Endothelial cell of umbilical vein (primary cell): ENCODE measurements around the gene SBF1. TPM values are rescaled to one million over a fixed set of nuclear protein-coding genes. Genes with fewer than 3 reads are reported as not detected.

Source experiments
- BruUV-seq: library from RNA; stranded (reverse); fragments of 400-500 nt; replicated peaks from 2 replicates; lab custom pipeline; 2021; lab: Mats Ljungman, UMichigan
- CTCF ChIA-PET: fragments of 300-600, 350-600 bp; sonication (Branson Sonifier 250); formaldehyde crosslinking; loops from one replicate; lab custom pipeline; 2021; ENCODE audit warnings: antibody characterized with exemption, inconsistent platforms; lab: Charles Lee
- POLR2A ChIA-PET: fragments of 300-600, 350-600 bp; sonication (Branson Sonifier 250); formaldehyde crosslinking; loops from one replicate; lab custom pipeline; 2021; ENCODE audit warnings: antibody characterized with exemption, inconsistent platforms; lab: Charles Lee
- DNase-seq: peaks from one replicate; pipeline ENCODE4 v3.0.0-alpha.2; 2011; ENCODE audit warnings: low read depth, low spot score
- FAIRE-seq: peaks from 2 replicates; lab custom pipeline; 2011; peaks lifted over from hg19 to GRCh38; lab: Jason Lieb, UNC
- H2AFZ ChIP-seq: 2 replicates; pipeline ENCODE4 v1.6.0; 2012; ENCODE audit warnings: low read depth, low read length, control low read depth, inconsistent platforms
- H3K27ac ChIP-seq: 2 replicates; pipeline ENCODE4 v1.5.1; 2011; ENCODE audit warnings: low read depth, mild to moderate bottlenecking, control low read depth, low read length, moderate library complexity; ENCODE audit not compliant: insufficient read depth
- H3K27me3 ChIP-seq, 2 experiments: 2 replicates each; pipeline versions ENCODE4 v1.6.0 to v1.6.1; 2011; ENCODE audit warnings: low read length in 2 of 2, mixed read lengths in 1 of 2; ENCODE audit not compliant: control insufficient read depth in 2 of 2, insufficient read depth in 2 of 2
- H3K36me3 ChIP-seq, 2 experiments: 2 replicates in 1 of 2; 3 replicates in 1 of 2; pipeline ENCODE4 v1.5.1; 2011; ENCODE audit warnings: low read length in 2 of 2, mild to moderate bottlenecking in 1 of 2, moderate library complexity in 1 of 2; ENCODE audit not compliant: control insufficient read depth in 2 of 2, insufficient read depth in 2 of 2; ENCODE audit errors: extremely low read depth in 1 of 2
- H3K4me1 ChIP-seq: 3 replicates; pipeline ENCODE4 v1.5.1; 2011; ENCODE audit warnings: mild to moderate bottlenecking, low read length; ENCODE audit not compliant: control insufficient read depth, insufficient read depth; ENCODE audit errors: extremely low read depth
- H3K4me2 ChIP-seq: 2 replicates; pipeline ENCODE4 v1.6.1; 2011; ENCODE audit warnings: low read length, control low read depth, mixed read lengths; ENCODE audit not compliant: insufficient read depth
- H3K4me3 ChIP-seq, 3 experiments: fragments of 200-600 bp in 1 of 3; sonication (generic), shearing (Covaris generic) in 1 of 3; replicated peaks in 1 of 3; 2 replicates each; pipeline ENCODE4 v1.5.1; 2011 to 2016; ENCODE audit warnings: control low read depth in 3 of 3, low read length in 3 of 3, mild to moderate bottlenecking in 2 of 3, inconsistent platforms in 1 of 3, low read depth in 1 of 3, moderate library complexity in 1 of 3; ENCODE audit not compliant: insufficient read depth in 1 of 3
- H3K79me2 ChIP-seq: 2 replicates; pipeline ENCODE4 v1.6.0; 2012; ENCODE audit warnings: low read length, inconsistent platforms; ENCODE audit not compliant: control insufficient read depth, insufficient read depth
- H3K9ac ChIP-seq: replicated peaks from 2 replicates; pipeline ENCODE3; 2011; ENCODE audit warnings: low read length, control low read depth; ENCODE audit not compliant: insufficient read depth; ENCODE audit errors: extremely low read depth
- H3K9me1 ChIP-seq: replicated peaks from 3 replicates; pipeline ENCODE4 v1.6.0; 2011; ENCODE audit warnings: mild to moderate bottlenecking, low read length; ENCODE audit not compliant: control insufficient read depth, insufficient read depth; ENCODE audit errors: extremely low read depth
- H3K9me3 ChIP-seq: replicated peaks from 2 replicates; pipeline ENCODE4 v1.5.1; 2012; ENCODE audit warnings: low read length, inconsistent platforms; ENCODE audit not compliant: control insufficient read depth, insufficient read depth
- H4K20me1 ChIP-seq: replicated peaks from 2 replicates; pipeline ENCODE3; 2011; ENCODE audit warnings: mild to moderate bottlenecking, low read length; ENCODE audit not compliant: control insufficient read depth, insufficient read depth; ENCODE audit errors: extremely low read depth
- CTCF ChIP-seq, 2 donors: IDR thresholded peaks; 1 replicate in 1 of 2; 2 replicates in 1 of 2; pipeline ENCODE4 v1.5.1; 2011; ENCODE audit warnings: low read length in 2 of 2, mild to moderate bottlenecking in 2 of 2, moderate library complexity in 2 of 2, control low read depth in 1 of 2, inconsistent platforms in 1 of 2, low read depth in 1 of 2; ENCODE audit not compliant: insufficient read depth in 1 of 2; ENCODE audit errors: extremely low read depth in 1 of 2
- EZH2 ChIP-seq: IDR thresholded peaks from 2 replicates; pipeline ENCODE4 v1.6.1; 2012; ENCODE audit warnings: borderline replicate concordance, low read depth, mild to moderate bottlenecking, moderate library complexity, low read length, inconsistent platforms; ENCODE audit not compliant: severe bottlenecking
- FOS ChIP-seq: IDR thresholded peaks from 2 replicates; pipeline ENCODE4 v1.6.1; 2011; ENCODE audit warnings: mild to moderate bottlenecking, low read length, moderate library complexity, borderline replicate concordance; ENCODE audit not compliant: insufficient read depth
- GATA2 ChIP-seq: IDR thresholded peaks from 2 replicates; pipeline ENCODE4 v1.7.0; 2011; ENCODE audit warnings: low read depth, mild to moderate bottlenecking, moderate library complexity, mixed read lengths, low read length; ENCODE audit not compliant: insufficient read length, insufficient read depth
- JUN ChIP-seq: IDR thresholded peaks from 2 replicates; pipeline ENCODE4 v1.6.1; 2011; ENCODE audit warnings: borderline replicate concordance, low read depth; ENCODE audit not compliant: insufficient read length, insufficient read depth
- MAX ChIP-seq: IDR thresholded peaks from 2 replicates; pipeline ENCODE4 v1.6.1; 2011; ENCODE audit not compliant: insufficient read depth, insufficient read length
- MYC ChIP-seq: IDR thresholded peaks from one replicate; pipeline ENCODE4 v1.6.1; 2011; ENCODE audit warnings: mild to moderate bottlenecking, low read depth, low read length
- POLR2A ChIP-seq: IDR thresholded peaks from 2 replicates; pipeline ENCODE4 v1.6.1; 2012; ENCODE audit warnings: low read depth, mild to moderate bottlenecking, control low read depth, low read length
- POLR2AphosphoS5 ChIP-seq: IDR thresholded peaks from 2 replicates; pipeline ENCODE4 v1.6.1; 2012; ENCODE audit warnings: low read depth, mild to moderate bottlenecking, control low read depth, low read length, moderate library complexity; ENCODE audit not compliant: insufficient read depth
- dilution Hi-C: fragments of 300-500 bp; cut with MboI; formaldehyde crosslinking; loops from one replicate; pipeline ENCODE4 v1.15.0; 2019; ENCODE audit warnings: low sequenced_read_pairs; ENCODE audit not compliant: extremely low pct_ligation_motif_present
- intact Hi-C: fragments of 100-400 bp; cut with micrococcal nuclease; formaldehyde crosslinking; loops from one replicate; pipeline ENCODE4 v1.10.0; 2022
- polyA plus RNA-seq, 4 experiments: library from polyadenylated mRNA; depleted of rRNA in 3 of 4; stranded (reverse) in 3 of 4; unstranded in 1 of 4; fragments of >200 nt; gene quantifications; 2 replicates each; pipeline versions ENCODE4 v1.2.1 to v1.2.3, GENCODE V29; 2011 to 2012; ENCODE audit warnings: missing spikeins in 1 of 4
- total RNA-seq: library from RNA; stranded (reverse); gene quantifications from 2 replicates; pipeline ENCODE4 v1.2.3, GENCODE V29; 2021

Gene SBF1
- total and polyA plus RNA-seq, 2 donors (not counting 3 experiments of a cell fraction or from before 2014, with no cell fraction given) = 36.3 to 68.6 TPM

DNA sequence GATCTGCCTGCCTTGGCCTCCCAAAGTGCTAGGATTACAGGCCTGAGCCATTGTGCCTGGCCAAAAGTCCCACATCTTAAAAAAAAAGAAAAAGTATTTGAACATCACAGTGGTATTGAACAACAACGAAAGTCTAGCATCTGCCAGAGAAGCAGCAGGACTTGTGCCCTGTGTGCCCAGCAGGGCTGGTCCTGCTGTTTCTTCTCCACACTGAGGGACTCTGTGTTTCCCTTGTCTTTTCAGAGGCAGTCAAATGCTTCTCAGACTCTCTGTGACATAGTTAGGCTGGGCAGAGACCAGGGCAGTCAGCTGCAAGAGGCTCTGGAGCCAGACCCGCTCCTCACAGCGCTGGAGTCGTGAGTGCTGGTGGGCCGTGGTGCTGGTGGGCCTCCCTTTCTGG, 56.2 kb downstream of the SBF1 start:
- BruUV-seq = no TSS peak
- H3K27ac ChIP-seq = no peak overlapping the region
- no peaks in the 10 kb centered on the region for H3K9me1 ChIP-seq
- H3K4me1 ChIP-seq = no peaks in the 10 kb centered on the region
- ChIA-PET CTCF (no interaction called here), POLR2A (no interaction called here)
- intact Hi-C loops (no loop called here), dilution Hi-C loops (no loop called here)
- no peak overlapping the region for H3K9ac ChIP-seq
- no peaks in the 10 kb centered on the region for H3K9me3 ChIP-seq
- H3K27me3 ChIP-seq = no peaks in the 10 kb centered on the region
- no peaks in the 10 kb centered on the region for H4K20me1 ChIP-seq
- no peak overlapping the region for H3K4me3 ChIP-seq
- no peak overlapping the region for H3K4me2 ChIP-seq
- TF ChIP-seq EZH2 = no peak
- no peak for TF ChIP-seq POLR2AphosphoS5
- TF ChIP-seq CTCF (IDR thresholded peaks at IDR 0.05; ENCODE audit: extremely low read depth in 1 of 2, insufficient read depth in 1 of 2, low read depth in 1 of 2, low read length in 2 of 2) = no peak
- no peak for TF ChIP-seq JUN
- TF ChIP-seq FOS = no peak
- no peak for TF ChIP-seq POLR2A
- no peak for TF ChIP-seq MAX
- no peak for TF ChIP-seq GATA2
- no peak for TF ChIP-seq MYC
- H3K79me2 ChIP-seq = no peaks in the 10 kb centered on the region
- FAIRE-seq (no peak), DNase-seq (no peak)
- no peak overlapping the region for H2AFZ ChIP-seq
- H3K36me3 ChIP-seq = peaks cover 20 to 76% of the 10 kb centered on the region in 2 experiments
